NCI-H2171 treated with DMSO at 0.1 percent for 48 hours (cell line): ENCODE results near the gene RLN1.
A peak's percentile ranks its signal among the peaks of the same experiment; 100 is the strongest.
"Not testable (repeated sequence)": the region's sequence is repeated elsewhere in the genome, so short reads cannot be mapped to it uniquely, and the experiment has no call there.

Experiments
- DNase-seq: peaks from one replicate; lab custom pipeline; 2025; lab: John Stamatoyannopoulos, UW

Gene RLN1

GRCh38 chr9:5338992-5339981 is at the start of gene RLN1:
TSS of gene RLN1 (minus strand) at chr9:5339876. CDS start at chr9:5339746, 130 bp downstream.
- DNase-seq, result not testable (repeated sequence)

GRCh38 chr9:5389109-5389732 is 49.5 kb upstream of the RLN1 start:
- DNase-seq, result peak; percentile 7

- DNase-seq, result no peak
Measured at GRCh38 chr9:5388026-5388819, 48.5 kb upstream of the RLN1 start.

- no peak for DNase-seq
Measured at GRCh38 chr9:5384436-5384835, 44.8 kb upstream of the RLN1 start.

DNA sequence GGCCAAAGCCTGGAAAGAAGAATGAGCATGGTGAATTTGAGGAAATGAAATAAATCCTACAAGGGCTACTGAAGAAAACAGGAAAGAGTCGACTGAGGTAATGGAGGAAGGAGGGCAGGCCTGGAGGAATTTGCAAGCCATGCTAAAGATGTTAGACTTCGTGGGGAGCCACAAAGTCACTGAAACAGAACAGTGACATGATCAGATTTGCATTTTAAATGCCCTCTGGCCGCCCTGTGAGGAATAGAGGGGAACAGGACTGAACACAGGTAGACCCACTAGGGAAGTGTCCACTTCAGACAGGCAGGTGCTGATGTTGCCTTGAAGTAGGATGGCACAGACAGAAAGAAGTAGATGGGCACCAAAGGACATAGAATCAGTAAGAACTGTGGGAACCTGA is 42.8 kb upstream of the RLN1 start:
- no peak for DNase-seq

DNA sequence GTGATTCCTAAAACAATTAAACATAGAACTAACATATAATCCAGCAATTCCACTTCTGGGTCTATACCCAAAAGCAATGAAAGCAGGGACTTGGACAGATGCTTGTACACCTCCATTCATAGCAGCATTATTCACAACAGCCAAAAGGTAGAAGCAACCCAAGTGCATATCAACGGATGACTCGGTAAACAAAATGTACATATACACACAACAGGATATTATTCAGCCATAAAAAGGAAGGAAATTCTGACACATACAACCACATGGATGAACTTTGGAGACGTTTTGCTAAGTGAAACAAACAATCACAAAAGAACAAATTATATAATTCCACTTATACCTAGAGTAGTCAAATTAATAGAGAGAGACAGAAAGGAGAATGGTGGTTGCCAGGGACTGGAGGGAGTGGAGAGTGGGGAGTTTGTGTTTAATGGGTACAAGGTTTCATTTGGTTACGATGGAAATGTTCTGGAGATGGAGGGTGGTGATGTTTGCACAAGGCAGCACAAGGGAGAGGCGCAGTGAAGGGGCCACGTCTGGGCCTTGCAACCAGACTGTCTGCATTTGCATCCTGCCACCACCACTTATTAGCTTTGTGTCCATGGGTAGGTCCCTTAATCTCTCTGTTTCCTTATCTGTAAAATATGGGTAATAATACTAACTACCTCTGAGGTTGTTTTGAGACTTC is 36.3 kb upstream of the RLN1 start:
- DNase-seq, result no peak

DNA sequence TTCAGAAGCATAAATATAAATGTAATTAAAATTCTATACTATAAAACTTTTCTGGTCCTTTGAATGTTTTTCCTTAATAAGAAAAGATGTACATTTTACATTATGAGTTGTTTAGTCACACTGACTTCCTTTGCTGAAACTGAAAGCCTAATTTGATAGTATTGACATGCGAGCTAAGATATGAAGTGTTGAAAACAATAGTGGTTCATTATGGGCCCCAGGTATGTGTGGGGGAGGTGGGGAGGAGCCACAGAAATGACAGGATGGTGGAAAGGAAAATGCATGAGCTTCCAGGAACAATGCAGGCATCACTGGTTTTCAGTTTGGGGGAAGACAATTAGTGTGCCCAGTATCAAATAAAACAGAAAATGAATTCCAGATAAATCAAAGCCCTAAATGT is 35.4 kb upstream of the RLN1 start:
- no peak for DNase-seq

- DNase-seq, result no peak
Measured at GRCh38 chr9:5364294-5365024, 24.8 kb upstream of the RLN1 start.

DNA sequence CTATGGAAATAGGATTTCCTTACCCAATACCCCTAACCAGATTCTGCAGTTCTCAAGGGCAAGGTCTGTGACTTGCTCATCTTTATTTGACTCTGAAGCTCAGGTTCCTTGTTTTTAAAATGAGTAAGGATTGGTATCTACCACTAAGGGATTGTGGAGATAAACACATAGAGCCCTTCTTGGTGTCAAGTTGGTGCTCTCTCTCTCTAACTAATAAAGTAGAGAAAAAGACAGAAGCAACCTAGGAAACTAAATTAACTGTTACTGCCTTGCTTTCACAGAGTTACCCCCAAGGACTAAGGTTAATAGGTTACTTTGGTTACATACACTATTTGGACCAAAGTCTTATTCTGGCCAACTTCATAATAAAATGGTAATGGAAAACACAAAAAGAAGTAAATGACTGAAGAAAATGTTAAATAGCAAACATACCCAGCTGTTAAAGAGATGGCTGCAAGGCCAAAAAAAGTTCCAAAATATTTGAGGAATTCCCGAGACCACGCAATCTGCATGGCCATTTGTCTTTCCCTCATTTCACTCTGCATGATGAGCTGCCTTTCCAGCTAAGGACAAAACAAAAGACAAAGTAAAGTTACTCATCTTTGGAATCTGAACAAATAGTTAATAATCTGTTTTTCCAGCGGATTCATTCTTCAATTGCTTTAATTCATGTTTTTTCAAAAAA is 21.8 kb upstream of the RLN1 start:
- DNase-seq, result no peak

GRCh38 chr9:5360341-5360740 is 20.7 kb upstream of the RLN1 start:
- DNase-seq, result no peak

- no peak for DNase-seq
Measured at GRCh38 chr9:5357431-5358105, 17.9 kb upstream of the RLN1 start.

- DNase-seq, result no peak
Measured at GRCh38 chr9:5355817-5356216, 16.1 kb upstream of the RLN1 start.

- DNase-seq, result no peak
Measured at GRCh38 chr9:5355226-5355625, 15.6 kb upstream of the RLN1 start.

DNA sequence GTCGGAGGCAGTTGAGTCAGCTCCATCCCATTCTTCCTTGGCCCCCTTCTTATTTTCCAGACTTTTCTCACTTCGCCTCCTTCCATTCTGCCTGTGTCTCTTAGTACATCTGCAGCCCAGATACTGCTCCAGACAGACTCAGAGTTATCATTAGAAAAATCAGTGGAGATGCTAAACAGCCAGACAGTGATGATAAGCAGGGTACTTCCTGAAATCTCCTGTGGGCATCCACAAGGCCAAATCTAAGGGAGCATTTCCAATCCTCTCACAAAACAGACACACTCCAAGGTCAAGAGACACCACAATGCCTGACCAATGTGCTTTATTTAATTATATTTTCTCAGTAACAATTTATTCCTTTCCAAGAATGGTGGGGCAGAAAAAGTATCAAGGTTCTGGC is 14.5 kb upstream of the RLN1 start:
- DNase-seq, result no peak

GRCh38 chr9:5352637-5353248 is 13.1 kb upstream of the RLN1 start:
- DNase-seq, result no peak

DNA sequence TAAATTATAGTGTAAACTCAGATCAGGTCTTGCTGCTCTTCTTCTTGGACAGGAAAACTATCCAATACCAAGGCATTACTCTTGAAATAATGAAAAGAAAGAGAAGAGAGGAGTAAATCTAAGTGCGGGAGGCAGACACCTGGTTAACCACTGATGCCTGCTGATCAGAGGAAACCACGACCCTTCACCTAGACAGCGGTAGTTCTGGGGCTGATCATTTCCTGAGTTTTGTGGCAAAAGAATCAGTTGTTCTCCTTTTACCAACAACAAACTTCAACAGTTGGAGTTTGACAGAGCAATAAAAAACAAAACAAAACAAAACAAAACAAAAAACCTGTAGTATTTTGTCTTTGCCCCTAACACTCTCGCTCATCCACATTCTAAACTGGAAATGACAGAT is 3.0 kb downstream of the RLN1 start:
- no peak for DNase-seq

DNA sequence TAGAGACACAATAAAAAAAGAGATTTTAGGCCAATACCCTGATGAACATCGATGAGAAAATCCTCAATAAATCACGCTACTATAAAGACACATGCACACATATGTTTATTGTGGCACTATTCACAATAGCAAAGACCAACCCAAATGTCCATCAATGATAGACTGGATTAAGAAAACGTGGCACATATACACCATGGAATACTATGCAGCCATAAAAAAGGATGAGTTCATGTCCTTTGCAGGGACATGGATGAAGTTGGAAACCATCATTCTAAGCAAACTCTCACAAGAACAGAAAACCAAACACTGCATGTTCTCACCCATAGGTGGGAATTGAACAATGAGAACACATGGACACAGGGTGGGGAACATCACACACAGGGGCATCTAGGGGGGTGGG is 8.4 kb downstream of the RLN1 start:
- DNase-seq, result not testable (repeated sequence)

DNA sequence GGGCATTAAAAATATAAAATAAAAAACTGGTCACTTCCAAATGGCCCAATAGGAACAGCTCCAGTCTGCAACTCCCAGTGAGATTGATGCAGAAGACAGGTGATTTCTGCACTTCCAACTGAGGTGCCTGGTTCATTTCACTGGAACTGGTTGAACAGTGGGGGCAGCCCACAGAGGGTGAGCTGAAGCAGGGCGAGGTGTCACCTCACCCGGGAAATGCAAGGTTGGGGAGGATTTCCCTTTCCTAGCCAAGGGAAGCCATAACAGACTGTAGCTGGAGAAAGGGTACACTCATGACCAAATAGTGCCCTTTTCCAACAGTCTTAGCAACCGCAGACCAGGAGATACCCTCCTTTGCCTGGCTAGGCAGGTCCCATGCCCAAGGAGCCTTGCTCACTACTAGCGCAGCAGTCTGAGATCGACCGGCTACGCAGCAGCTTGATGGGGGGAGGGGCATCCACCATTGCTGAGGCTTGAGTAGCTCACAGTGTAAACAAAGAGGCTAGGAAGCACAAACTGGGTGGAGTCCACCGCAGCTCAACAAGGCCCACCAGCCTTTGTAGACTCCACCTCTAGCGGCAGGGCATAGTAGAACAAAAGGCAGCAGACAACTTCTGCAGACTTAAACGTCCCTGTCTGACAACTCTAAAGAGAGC is 12.7 kb downstream of the RLN1 start:
- DNase-seq, result peak; percentile 17

- no peak for DNase-seq
Measured at GRCh38 chr9:5326187-5326586, 13.5 kb downstream of the RLN1 start.
